AG08395 (cell line): ENCODE data around the gene NBAS.
"Not testable (repeated sequence)": the region's sequence is repeated elsewhere in the genome, so short reads cannot be mapped to it uniquely, and the experiment has no call there.

Source experiments
- DNase-seq: peaks from one replicate; pipeline ENCODE4 v3.0.0; 2012; ENCODE audit warnings: mixed read lengths, low spot score

Gene NBAS

GRCh38 chr2:15359716-15360531, 201.2 kb downstream of the NBAS start:
- DNase-seq: peak; percentile 62

GRCh38 chr2:15357922-15358321, 203.2 kb downstream of the NBAS start:
- no peak for DNase-seq

- DNase-seq: no peak
Observed at GRCh38 chr2:15357186-15357585, 203.9 kb downstream of the NBAS start.

- no peak for DNase-seq
Observed at GRCh38 chr2:15355386-15355785, 205.7 kb downstream of the NBAS start.

GRCh38 chr2:15354596-15355366, 206.4 kb downstream of the NBAS start:
- DNase-seq: no peak

- no peak for DNase-seq
Observed at GRCh38 chr2:15352363-15352762, 208.8 kb downstream of the NBAS start.

- no peak for DNase-seq
Observed at GRCh38 chr2:15348636-15349035, 212.5 kb downstream of the NBAS start.

GRCh38 chr2:15348045-15348444, 213.1 kb downstream of the NBAS start:
- DNase-seq: no peak

GRCh38 chr2:15346624-15347023, 214.5 kb downstream of the NBAS start:
- DNase-seq: no peak

GRCh38 chr2:15337996-15338666, 223.0 kb downstream of the NBAS start:
- no peak for DNase-seq

GRCh38 chr2:15334644-15335326, 226.3 kb downstream of the NBAS start:
- peak; percentile 11 for DNase-seq

- no peak for DNase-seq
Observed at GRCh38 chr2:15331787-15332186, 229.3 kb downstream of the NBAS start.

GRCh38 chr2:15325296-15325695, 235.8 kb downstream of the NBAS start:
- no peak for DNase-seq

- DNase-seq: no peak
Observed at GRCh38 chr2:15323227-15323626, 237.9 kb downstream of the NBAS start.

GRCh38 chr2:15321481-15321880, 239.7 kb downstream of the NBAS start:
- DNase-seq: not testable (repeated sequence)

- DNase-seq: no peak
Observed at GRCh38 chr2:15316370-15316814, 244.7 kb downstream of the NBAS start.

GRCh38 chr2:15315411-15315810, 245.7 kb downstream of the NBAS start:
- DNase-seq: no peak

- peak; percentile 19 for DNase-seq
Observed at GRCh38 chr2:15313657-15314056, 247.5 kb downstream of the NBAS start.

- no peak for DNase-seq
Observed at GRCh38 chr2:15311926-15312325, 249.2 kb downstream of the NBAS start.

- peak; percentile 19 for DNase-seq
Observed at GRCh38 chr2:15311201-15311907, 249.8 kb downstream of the NBAS start.

- no peak for DNase-seq
Observed at GRCh38 chr2:15307526-15307925, 253.6 kb downstream of the NBAS start.
